IMR-90 (cell line): ENCODE measurements around the gene DMD. TPM values are rescaled to one million over a fixed set of nuclear protein-coding genes. Genes with fewer than 3 reads are reported as not detected.

ENCODE experiments used
- ATAC-seq: fragments of 200-7000 bp; cut with Tn5 transposase; 2 replicates; pipeline ENCODE4 v1.9.1; 2020; ENCODE audit warnings: low read depth, mild to moderate bottlenecking, moderate library complexity
- BruUV-seq: library from RNA; stranded (reverse); fragments of 400-500 nt; replicated peaks from 2 replicates; lab custom pipeline; 2021; lab: Mats Ljungman, UMichigan
- CTCF ChIA-PET: fragments of 300-600 bp; formaldehyde crosslinking; extraction: SDS; loops from one replicate; lab custom pipeline; 2021; ENCODE audit warnings: antibody characterized with exemption; lab: Yijun Ruan, JAX
- POLR2A ChIA-PET: fragments of 300-600 bp; sonication (Branson Sonifier 250); formaldehyde crosslinking; loops from one replicate; lab custom pipeline; 2022; ENCODE audit warnings: antibody characterized with exemption; ENCODE audit not compliant: unreplicated experiment; lab: Charles Lee
- DNase-seq: peaks from one replicate; pipeline ENCODE4 v3.0.0; 2013
- H2AFZ ChIP-seq: replicated peaks from 2 replicates; pipeline ENCODE3; 2013; ENCODE audit warnings: low read length, mild to moderate bottlenecking; ENCODE audit not compliant: poor library complexity
- H2AK5ac ChIP-seq: 2 replicates; pipeline ENCODE4 v1.6.1; 2013; ENCODE audit warnings: low read depth, low read length, inconsistent platforms
- H2AK9ac ChIP-seq: replicated peaks from 2 replicates; pipeline ENCODE3; 2013; ENCODE audit warnings: mild to moderate bottlenecking, low read depth, low read length, moderate library complexity; ENCODE audit not compliant: poor library complexity
- H2BK120ac ChIP-seq: 2 replicates; pipeline ENCODE4 v1.6.1; 2013; ENCODE audit warnings: low read depth, low read length, inconsistent platforms
- H2BK15ac ChIP-seq: 3 replicates; pipeline ENCODE4 v1.6.1; 2013; ENCODE audit warnings: low read depth, low read length, inconsistent platforms
- H2BK20ac ChIP-seq: 2 replicates; pipeline ENCODE4 v1.6.1; 2013; ENCODE audit warnings: low read depth, mild to moderate bottlenecking, inconsistent platforms, low read length, moderate library complexity
- H2BK5ac ChIP-seq: 2 replicates; pipeline ENCODE4 v1.6.1; 2013; ENCODE audit warnings: mild to moderate bottlenecking, low read depth, low read length, inconsistent platforms; ENCODE audit not compliant: poor library complexity, severe bottlenecking
- H3K14ac ChIP-seq: replicated peaks from 2 replicates; pipeline ENCODE4 v1.6.1; 2013; ENCODE audit warnings: low read depth, low read length, inconsistent platforms
- H3K18ac ChIP-seq: 2 replicates; pipeline ENCODE4 v1.6.1; 2013; ENCODE audit warnings: low read depth, low read length, control low read depth
- H3K23ac ChIP-seq: 2 replicates; pipeline ENCODE4 v1.6.1; 2013; ENCODE audit warnings: low read depth, low read length, inconsistent platforms
- H3K27ac ChIP-seq: 2 replicates; pipeline ENCODE4 v1.5.1; 2013; ENCODE audit warnings: mild to moderate bottlenecking, control low read depth, low read length; ENCODE audit not compliant: insufficient read depth
- H3K27me3 ChIP-seq: 2 replicates; pipeline ENCODE4 v1.6.1; 2013; ENCODE audit warnings: low read length; ENCODE audit not compliant: control insufficient read depth, insufficient read depth
- H3K36me3 ChIP-seq: 2 replicates; pipeline ENCODE4 v1.6.1; 2013; ENCODE audit warnings: low read length, mixed read lengths; ENCODE audit not compliant: control insufficient read depth, insufficient read depth
- H3K4ac ChIP-seq: 2 replicates; pipeline ENCODE4 v1.6.1; 2013; ENCODE audit warnings: low read depth, low read length, inconsistent platforms
- H3K4me1 ChIP-seq: 2 replicates; pipeline ENCODE4 v1.6.1; 2013; ENCODE audit warnings: low read length, mixed read lengths; ENCODE audit not compliant: control insufficient read depth, insufficient read depth
- H3K4me2 ChIP-seq: 2 replicates; pipeline ENCODE4 v1.6.1; 2013; ENCODE audit warnings: low read depth, mild to moderate bottlenecking, control low read depth, low read length, moderate library complexity
- H3K4me3 ChIP-seq: 2 replicates; pipeline ENCODE4 v1.5.1; 2013; ENCODE audit warnings: low read depth, mild to moderate bottlenecking, control low read depth, low read length, moderate library complexity; ENCODE audit not compliant: insufficient read depth
- H3K56ac ChIP-seq: 2 replicates; pipeline ENCODE4 v1.6.1; 2013; ENCODE audit warnings: low read length, inconsistent platforms; ENCODE audit not compliant: insufficient read depth; ENCODE audit errors: extremely low read depth
- H3K79me1 ChIP-seq, 2 experiments: 2 replicates each; pipeline ENCODE4 v1.6.1; 2013; ENCODE audit warnings: low read length in 2 of 2, inconsistent platforms in 1 of 2, low read depth in 1 of 2
- H3K9ac ChIP-seq: 2 replicates; pipeline ENCODE4 v1.6.1; 2013; ENCODE audit warnings: low read depth, low read length, control low read depth
- H3K9me1 ChIP-seq: 2 replicates; pipeline ENCODE4 v1.6.1; 2013; ENCODE audit warnings: low read length, inconsistent platforms; ENCODE audit not compliant: insufficient read depth
- H3K9me3 ChIP-seq: 2 replicates; pipeline ENCODE4 v1.6.1; 2013; ENCODE audit warnings: low read length; ENCODE audit not compliant: control insufficient read depth, insufficient read depth
- H4K20me1 ChIP-seq: 2 replicates; pipeline ENCODE4 v1.6.1; 2013; ENCODE audit warnings: low read length, inconsistent platforms; ENCODE audit not compliant: insufficient read depth
- H4K5ac ChIP-seq: 2 replicates; pipeline ENCODE4 v1.6.1; 2013; ENCODE audit warnings: mild to moderate bottlenecking, low read depth, low read length, control low read depth
- H4K8ac ChIP-seq, 2 experiments: 2 replicates each; pipeline ENCODE4 v1.6.1; 2013; ENCODE audit warnings: low read depth in 2 of 2, low read length in 2 of 2, control low read depth in 1 of 2, inconsistent platforms in 1 of 2
- H4K91ac ChIP-seq: 2 replicates; pipeline ENCODE4 v1.6.1; 2013; ENCODE audit warnings: low read depth, low read length, inconsistent platforms; ENCODE audit not compliant: insufficient read depth
- CEBPB ChIP-seq: IDR thresholded peaks from 2 replicates; pipeline ENCODE4 v1.6.1; 2012; ENCODE audit warnings: low read depth, low read length, improper control_type of control experiment
- CTCF ChIP-seq: conservative IDR thresholded peaks from 2 replicates; pipeline ENCODE4 v1.5.1; 2012; ENCODE audit warnings: mild to moderate bottlenecking, low read depth, low read length, improper control_type of control experiment
- ELK1 ChIP-seq: fragments of 150-350 bp; IDR thresholded peaks from 2 replicates; pipeline ENCODE4 v1.6.1; 2016; ENCODE audit warnings: low read depth, mild to moderate bottlenecking, low read length, moderate library complexity, borderline replicate concordance
- FOS ChIP-seq: fragments of 150-350 bp; IDR thresholded peaks from 2 replicates; pipeline ENCODE4 v1.6.1; 2016; ENCODE audit warnings: low read depth, low read length
- MAFK ChIP-seq: IDR thresholded peaks from 2 replicates; pipeline ENCODE4 v1.6.1; 2012; ENCODE audit warnings: low read depth, low read length, improper control_type of control experiment
- MAZ ChIP-seq: IDR thresholded peaks from 2 replicates; pipeline ENCODE4 v1.6.1; 2012; ENCODE audit warnings: low read depth, mild to moderate bottlenecking, low read length, improper control_type of control experiment, moderate library complexity, borderline replicate concordance
- RCOR1 ChIP-seq: IDR thresholded peaks from 2 replicates; pipeline ENCODE4 v1.6.1; 2012; ENCODE audit warnings: mild to moderate bottlenecking, low read length, improper control_type of control experiment; ENCODE audit not compliant: insufficient replicate concordance
- RFX5 ChIP-seq: IDR thresholded peaks from 2 replicates; pipeline ENCODE4 v1.8.0; 2012; ENCODE audit warnings: low read depth, mild to moderate bottlenecking, low read length, moderate library complexity
- WGBS, 2 experiments: methylation state at CpG; one replicate each; pipeline versions ENCODE4 v1.1.5 to v1.1.7; 2013; ENCODE audit warnings: missing lambda C conversion rate in 2 of 2; ENCODE audit not compliant: insufficient read length in 1 of 2; ENCODE audit errors: extremely low coverage in 2 of 2; 5-methylcytosine and 5-hydroxymethylcytosine counted together
- dilution Hi-C: fragments of 300-500 bp; cut with HindIII; formaldehyde crosslinking; loops from one replicate; pipeline ENCODE4 v1.14.3; 2018; ENCODE audit warnings: low sequenced_read_pairs; ENCODE audit not compliant: unreplicated experiment
- in situ Hi-C: fragments of 300-500 bp; cut with MboI; formaldehyde crosslinking; loops from 3 replicates; pipeline ENCODE4 v1.14.3; 2019; ENCODE audit warnings: low sequenced_read_pairs, inconsistent platforms, mixed read lengths
- intact Hi-C: fragments of 100-400 bp; cut with micrococcal nuclease; formaldehyde crosslinking; loops from 2 replicates; pipeline ENCODE4 v1.10.0; 2022
- polyA plus RNA-seq, 3 experiments: library from polyadenylated mRNA; depleted of rRNA; stranded (reverse); fragments of >200 nt; gene quantifications; 2 replicates each; pipeline ENCODE4 v1.2.3, GENCODE V29; 2012; ENCODE audit warnings: low replicate concordance in 1 of 3
- total RNA-seq: library from RNA; depleted of rRNA; stranded (reverse); fragments of >200 nt; gene quantifications from 2 replicates; pipeline ENCODE4 v1.2.3, GENCODE V29; 2012

DMD gene
- total and polyA plus RNA-seq, 2 of the 4 experiments (the other 2 are of a cell fraction), result 6.6 to 11.8 TPM

GRCh38 chrX:33138677-33139249 is 72.6 kb downstream of the DMD start:
- POLR2A ChIA-PET, result no interaction called here
- H3K9me1 ChIP-seq, result no peaks in the 10 kb centered on the region
- no peak overlapping the region for H3K23ac ChIP-seq
- no peak overlapping the region for H3K4ac ChIP-seq
- no peak overlapping the region for H3K4me2 ChIP-seq
- H4K5ac ChIP-seq, result no peak overlapping the region
- no peak overlapping the region for H2AFZ ChIP-seq
- no peak overlapping the region for H3K56ac ChIP-seq
- DNase-seq (no peak), ATAC-seq (no peak)
- no peak overlapping the region for H2BK120ac ChIP-seq
- H2BK20ac ChIP-seq, result no peak overlapping the region
- H3K4me3 ChIP-seq, result no peak overlapping the region
- H3K9me3 ChIP-seq, result no peaks in the 10 kb centered on the region
- no TSS peak for BruUV-seq
- no peaks in the 10 kb centered on the region for H3K36me3 ChIP-seq
- no peak overlapping the region for H4K8ac ChIP-seq
- H3K27ac ChIP-seq, result no peak overlapping the region
- no CpG with 5 or more reads among the region's 12 CpGs for WGBS, 2 experiments
- no peak overlapping the region for H2BK5ac ChIP-seq
- no peak overlapping the region for H3K9ac ChIP-seq
- no peaks in the 10 kb centered on the region for H3K27me3 ChIP-seq
- dilution Hi-C loops, result no loop called here
- intact Hi-C loops, result no loop called here
- H3K14ac ChIP-seq, result no peak overlapping the region
- TF ChIP-seq MAZ (no peak), CEBPB (no peak), FOS (no peak), MAFK (no peak), CTCF (no peak), RCOR1 (no peak), ELK1 (no peak), RFX5 (no peak)
- no peak overlapping the region for H3K18ac ChIP-seq
- no peaks in the 10 kb centered on the region for H3K4me1 ChIP-seq
- no peak overlapping the region for H2BK15ac ChIP-seq
- CTCF ChIA-PET, result no interaction called here
- no peak overlapping the region for H4K91ac ChIP-seq
- no peak overlapping the region for H2AK5ac ChIP-seq
- in situ Hi-C loops, result no loop called here
- no peaks in the 10 kb centered on the region for H3K79me1 ChIP-seq
- H4K20me1 ChIP-seq, result no peaks in the 10 kb centered on the region
- H2AK9ac ChIP-seq, result no peak overlapping the region
